ENCODE measurements around the gene THAP7. TPM values are rescaled to one million over a fixed set of nuclear protein-coding genes. Genes with fewer than 3 reads are reported as not detected.

The THAP7 gene
- total and polyA plus RNA-seq, 9 of the 15 experiments (the other 6 are each of a cell fraction or from before 2014, with no cell fraction given), result 7.9 to 263 (median 84.1) TPM

DNA sequence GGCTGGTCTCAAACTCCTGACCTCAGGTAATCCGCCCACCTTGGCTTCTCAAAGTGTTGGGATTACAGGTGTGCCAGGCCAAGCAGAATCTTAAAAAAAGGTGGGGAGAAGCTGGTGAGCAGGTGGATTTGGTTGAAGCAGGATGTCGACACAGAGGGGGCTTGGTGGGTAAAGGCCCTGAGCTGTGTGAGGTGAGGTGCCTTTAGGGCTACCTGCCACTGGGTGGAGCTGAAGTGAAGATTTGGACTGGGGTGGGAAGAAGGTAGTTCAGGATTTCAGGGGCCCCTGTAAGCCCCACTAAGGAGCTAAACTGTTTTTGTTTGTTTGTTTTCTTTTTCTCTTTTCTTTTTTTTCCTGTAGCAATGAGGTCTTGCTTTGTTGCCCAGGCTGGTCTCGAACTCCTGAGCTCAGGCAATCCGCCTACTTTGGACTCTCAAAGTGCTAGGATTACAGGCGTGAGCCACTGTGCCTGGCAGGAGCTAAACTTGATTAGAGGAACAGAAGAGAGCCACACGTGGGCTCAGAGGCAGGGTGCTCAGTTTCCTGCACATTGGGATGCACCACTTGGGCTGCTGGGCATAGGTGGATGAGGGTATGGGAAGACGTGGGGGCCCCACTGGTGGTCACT is 19.0 kb upstream of the THAP7 start (continued):
- TF ChIP-seq MYC (IDR thresholded peaks at IDR 0.05; ENCODE audit: low read depth, low read length) (peak; percentile 32; the same call in 1 of the 2 replicates), MYC (CRISPR knock-in tag; IDR thresholded peaks at IDR 0.05; ENCODE audit: borderline replicate concordance, low read depth) (no peak), FUS (optimal IDR thresholded peaks at IDR 0.05; ENCODE audit: low read depth, low read length) (no peak), RAD21 (CRISPR knock-in tag; conservative IDR thresholded peaks at IDR 0.05 in 1 of 2, IDR thresholded peaks at IDR 0.05 in 1 of 2) (peak in 1 of 2 experiments; percentile 93; a peak in 3 of 4 replicates), SMC3 (conservative IDR thresholded peaks at IDR 0.05; ENCODE audit: insufficient read depth, low read depth, low read length) (peak; percentile 91), TBL1XR1 (IDR thresholded peaks at IDR 0.05; ENCODE audit: low read length in 2 of 2) (0 out of 4 replicates have a peak, but pooled peaks of 1 of the 2 experiments have one; percentile 25), PRPF4 (IDR thresholded peaks at IDR 0.05; ENCODE audit: insufficient read depth, low read depth, low read length, poor library complexity, severe bottlenecking) (no peak), HNRNPLL (IDR thresholded peaks at IDR 0.05; ENCODE audit: low read depth, low read length, poor library complexity, severe bottlenecking) (peak; percentile 6), HNRNPL (IDR thresholded peaks at IDR 0.05; ENCODE audit: low read depth, low read length) (no peak), RBM39 (optimal IDR thresholded peaks at IDR 0.05; ENCODE audit: low read depth, low read length) (peak; percentile 92), NFYB (IDR thresholded peaks at IDR 0.05; ENCODE audit: extremely low read depth, insufficient read length) (no peak), JUND (IDR thresholded peaks at IDR 0.05; ENCODE audit: borderline replicate concordance, low read depth, low read length) (peak; percentile 61), JUND (tag; IDR thresholded peaks at IDR 0.05; ENCODE audit: borderline replicate concordance, low read depth, low read length) (0 out of 3 replicates have a peak, but pooled peaks have one; percentile 36), NR2F6 (CRISPR knock-in tag; IDR thresholded peaks at IDR 0.05) (0 out of 2 replicates have a peak, but pooled peaks have one; percentile 15)
- TF ChIP-seq, protein P1, sequence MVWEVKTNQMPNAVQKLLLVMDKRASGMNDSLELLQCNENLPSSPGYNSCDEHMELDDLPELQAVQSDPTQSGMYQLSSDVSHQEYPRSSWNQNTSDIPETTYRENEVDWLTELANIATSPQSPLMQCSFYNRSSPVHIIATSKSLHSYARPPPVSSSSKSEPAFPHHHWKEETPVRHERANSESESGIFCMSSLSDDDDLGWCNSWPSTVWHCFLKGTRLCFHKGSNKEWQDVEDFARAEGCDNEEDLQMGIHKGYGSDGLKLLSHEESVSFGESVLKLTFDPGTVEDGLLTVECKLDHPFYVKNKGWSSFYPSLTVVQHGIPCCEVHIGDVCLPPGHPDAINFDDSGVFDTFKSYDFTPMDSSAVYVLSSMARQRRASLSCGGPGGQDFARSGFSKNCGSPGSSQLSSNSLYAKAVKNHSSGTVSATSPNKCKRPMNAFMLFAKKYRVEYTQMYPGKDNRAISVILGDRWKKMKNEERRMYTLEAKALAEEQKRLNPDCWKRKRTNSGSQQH (CRISPR knock-in tag; IDR thresholded peaks at IDR 0.05), result peak; percentile 9
- TF ChIP-seq, protein P2, sequence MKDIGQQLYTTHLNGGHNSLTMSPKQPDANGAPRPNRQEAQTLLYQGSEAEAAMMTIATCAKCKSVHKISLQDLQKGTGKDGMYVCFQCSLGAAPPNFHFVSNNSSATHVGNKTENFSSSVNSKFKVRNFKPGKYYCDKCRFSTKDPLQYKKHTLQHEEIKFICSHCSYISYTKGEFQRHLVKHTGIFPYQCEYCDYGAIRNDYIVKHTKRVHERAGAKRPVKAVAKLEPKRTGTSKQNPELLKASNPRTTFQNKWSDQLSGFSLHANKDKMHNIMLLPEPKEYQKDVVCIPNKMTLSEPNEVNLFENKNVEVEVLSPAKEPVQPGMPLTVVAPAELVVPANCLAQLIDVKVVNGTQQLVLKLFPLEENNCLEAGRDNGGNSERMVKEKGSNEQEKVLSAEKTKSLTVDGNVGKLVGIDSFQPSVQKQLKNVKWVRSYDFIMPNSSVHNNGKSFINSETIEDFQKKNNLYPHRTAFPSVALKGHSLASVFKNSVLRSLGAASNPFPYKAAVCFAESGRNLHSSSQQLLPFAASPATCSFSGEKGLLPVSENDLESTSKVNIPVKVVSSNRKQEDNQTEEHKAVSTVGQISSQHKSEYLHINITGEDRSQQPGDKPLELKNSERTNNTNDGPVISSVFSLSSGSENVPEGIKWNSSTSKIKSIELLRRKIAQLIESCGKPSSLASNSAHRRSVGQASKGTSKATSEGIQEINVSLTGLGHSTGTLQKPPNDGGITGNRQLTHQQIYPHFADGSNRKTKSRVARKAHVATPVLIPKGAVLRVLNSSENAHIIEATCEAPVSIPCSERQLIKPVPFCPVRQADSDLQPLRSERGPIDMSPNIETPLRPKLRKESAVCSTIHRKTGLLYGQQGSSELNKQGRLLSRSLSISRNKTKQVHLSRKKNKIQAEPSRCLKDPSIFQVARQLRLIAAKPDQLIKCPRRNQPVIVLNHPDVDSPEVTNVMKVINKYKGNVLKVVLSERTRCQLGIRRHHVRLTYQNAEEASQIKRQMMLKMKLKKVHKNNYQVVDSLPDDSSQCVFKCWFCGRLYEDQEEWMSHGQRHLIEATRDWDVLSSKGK (CRISPR knock-in tag; IDR thresholded peaks at IDR 0.05), result no peak
- TF ChIP-seq, protein P3, sequence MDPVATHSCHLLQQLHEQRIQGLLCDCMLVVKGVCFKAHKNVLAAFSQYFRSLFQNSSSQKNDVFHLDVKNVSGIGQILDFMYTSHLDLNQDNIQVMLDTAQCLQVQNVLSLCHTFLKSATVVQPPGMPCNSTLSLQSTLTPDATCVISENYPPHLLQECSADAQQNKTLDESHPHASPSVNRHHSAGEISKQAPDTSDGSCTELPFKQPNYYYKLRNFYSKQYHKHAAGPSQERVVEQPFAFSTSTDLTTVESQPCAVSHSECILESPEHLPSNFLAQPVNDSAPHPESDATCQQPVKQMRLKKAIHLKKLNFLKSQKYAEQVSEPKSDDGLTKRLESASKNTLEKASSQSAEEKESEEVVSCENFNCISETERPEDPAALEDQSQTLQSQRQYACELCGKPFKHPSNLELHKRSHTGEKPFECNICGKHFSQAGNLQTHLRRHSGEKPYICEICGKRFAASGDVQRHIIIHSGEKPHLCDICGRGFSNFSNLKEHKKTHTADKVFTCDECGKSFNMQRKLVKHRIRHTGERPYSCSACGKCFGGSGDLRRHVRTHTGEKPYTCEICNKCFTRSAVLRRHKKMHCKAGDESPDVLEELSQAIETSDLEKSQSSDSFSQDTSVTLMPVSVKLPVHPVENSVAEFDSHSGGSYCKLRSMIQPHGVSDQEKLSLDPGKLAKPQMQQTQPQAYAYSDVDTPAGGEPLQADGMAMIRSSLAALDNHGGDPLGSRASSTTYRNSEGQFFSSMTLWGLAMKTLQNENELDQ (CRISPR knock-in tag; IDR thresholded peaks at IDR 0.05; ENCODE audit: borderline replicate concordance), result no peak
- TF ChIP-seq, protein P4, sequence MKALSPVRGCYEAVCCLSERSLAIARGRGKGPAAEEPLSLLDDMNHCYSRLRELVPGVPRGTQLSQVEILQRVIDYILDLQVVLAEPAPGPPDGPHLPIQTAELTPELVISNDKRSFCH (CRISPR knock-in tag; IDR thresholded peaks at IDR 0.05), result 0 out of 2 replicates have a peak, but pooled peaks have one; percentile 12
- TF ChIP-seq, protein P4 (tag; IDR thresholded peaks at IDR 0.05), result peak; percentile 47
